Cardiac atrium fibroblast (primary cell): ENCODE measurements around the gene MRPL44. TPM values are rescaled to one million over a fixed set of nuclear protein-coding genes. Genes with fewer than 3 reads are reported as not detected.

Source experiments
- total RNA-seq: library from RNA; depleted of rRNA; stranded (reverse); fragments of >200 nt; gene quantifications from 2 replicates; pipeline ENCODE4 v1.2.3, GENCODE V29; 2015

The MRPL44 gene
- total RNA-seq, result 27.4 and 31.1 TPM in 2 replicates

DNA sequence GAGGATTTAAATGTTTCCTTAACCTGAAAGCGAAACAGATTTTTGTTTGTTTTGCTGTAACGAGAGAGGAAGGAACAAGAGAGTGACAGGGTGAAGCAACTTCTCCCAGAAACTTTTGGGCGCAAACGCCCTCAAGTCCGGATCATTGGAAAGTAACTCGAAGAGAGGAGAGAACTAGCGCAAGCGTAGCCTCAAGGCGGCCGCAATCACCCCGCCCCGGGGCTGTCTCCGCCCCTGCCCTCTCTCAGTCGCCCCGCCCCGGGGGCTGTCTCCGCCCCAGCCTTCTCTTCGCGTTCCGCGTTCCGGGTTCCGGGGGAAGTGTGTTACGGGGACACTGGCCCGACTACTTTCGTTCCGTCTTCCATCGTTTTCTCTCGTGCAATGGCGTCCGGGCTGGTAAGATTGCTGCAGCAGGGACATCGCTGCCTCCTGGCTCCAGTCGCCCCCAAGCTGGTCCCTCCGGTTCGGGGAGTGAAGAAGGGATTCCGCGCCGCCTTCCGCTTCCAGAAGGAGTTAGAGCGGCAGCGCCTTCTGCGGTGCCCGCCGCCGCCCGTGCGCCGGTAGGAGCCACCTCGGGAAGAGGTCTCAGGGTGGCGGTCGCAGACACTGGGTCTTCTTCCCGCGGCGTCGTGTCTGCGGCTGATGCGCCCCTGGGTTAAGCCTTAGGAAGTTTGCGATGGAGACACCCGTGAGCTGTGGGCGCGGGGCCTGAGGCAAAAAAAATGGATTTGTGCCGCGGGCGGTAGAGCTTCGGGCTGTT, at the start of gene MRPL44:
Gene MRPL44, plus strand, starts transcription at position 372 of the 760 bp plus-strand sequence. Its CDS starts 10 bp downstream, at position 382.

DNA sequence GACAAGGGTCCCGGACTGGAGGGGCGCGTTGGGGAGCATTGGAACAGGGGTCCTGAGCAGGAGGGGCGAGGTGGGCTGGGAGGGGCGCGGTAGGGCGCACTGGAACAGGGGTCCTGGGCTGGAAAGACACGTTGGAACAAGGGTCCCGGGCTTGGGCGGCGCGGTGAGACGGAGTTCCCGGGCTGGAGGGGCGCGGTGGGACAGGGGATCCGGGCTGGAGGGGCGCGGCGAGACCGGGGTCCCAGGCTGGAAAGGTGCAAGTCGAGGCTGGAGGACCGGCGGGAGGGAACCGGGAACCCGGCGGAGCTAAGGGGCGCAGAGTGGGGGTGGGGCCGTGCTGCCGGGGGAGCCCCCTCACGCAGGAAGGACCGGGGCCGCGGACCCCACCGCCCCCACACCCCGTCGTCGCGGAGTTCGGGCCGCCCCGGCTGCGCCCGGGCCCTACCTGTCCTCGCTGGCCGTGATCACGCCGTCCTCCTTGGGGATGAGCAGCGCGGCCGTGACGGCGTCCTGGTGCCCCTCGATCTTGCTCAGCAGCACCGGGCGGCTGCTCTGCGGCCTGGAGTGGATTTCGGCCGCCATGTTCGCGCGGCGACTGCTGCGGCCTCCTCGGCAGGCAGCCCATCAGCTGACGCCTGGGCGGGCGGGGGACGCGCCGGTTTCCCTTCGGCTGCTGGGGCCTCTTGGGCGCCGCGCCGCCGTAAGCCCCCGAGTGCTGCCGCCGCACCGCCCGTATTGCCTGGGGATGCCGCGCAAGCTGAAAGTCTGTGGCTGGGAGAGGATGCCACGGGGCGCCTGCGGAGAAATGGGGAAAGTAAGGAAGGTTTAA, 12.3 kb upstream of the MRPL44 start, which contains the start of gene WDFY1:
Gene WDFY1, minus strand, starts transcription at position 633 of the 829 bp plus-strand sequence. Its CDS starts 51 bp downstream, at position 582.

Other genes with a start within 250 kb of the MRPL44 start
- gene AP1S3, start 119.9 kb upstream of the MRPL44 start, total RNA-seq, result 2.0 and 10.4 TPM in 2 replicates
- 46.8 and 61.2 TPM in 2 replicates for gene WDFY1, start 12.1 kb upstream of the MRPL44 start, total RNA-seq
- 113 and 177 TPM in 2 replicates for gene SERPINE2, start 81.8 kb downstream of the MRPL44 start, total RNA-seq